ENCODE data around the gene DZIP1L.

DNA sequence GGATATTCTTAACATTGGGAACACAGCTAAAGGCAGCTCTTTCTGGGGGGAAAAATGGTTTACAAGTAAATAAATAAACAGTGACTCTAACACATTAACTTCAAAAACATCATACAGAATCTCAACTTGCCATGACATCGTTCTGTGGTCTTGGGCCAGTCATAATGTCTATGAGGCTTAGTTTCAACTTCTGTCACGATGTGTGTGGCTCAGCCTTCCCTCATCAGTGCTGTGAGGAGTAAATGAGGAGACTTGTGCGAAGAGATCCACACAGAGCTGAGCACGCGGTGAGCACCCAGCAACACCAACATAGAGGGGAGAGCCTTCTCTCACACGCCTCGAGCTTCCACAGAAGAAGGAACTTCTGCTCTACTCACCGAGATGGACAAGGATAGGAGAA lies 49.0 kb downstream of the DZIP1L start:
- TF ChIP-seq POLR2A (IDR thresholded peaks at IDR 0.05; ENCODE audit: low read depth, low read length) (no peak), POLR2AphosphoS5 (IDR thresholded peaks at IDR 0.05; ENCODE audit: low read depth, low read length) (no peak), TAF1 (IDR thresholded peaks at IDR 0.05; ENCODE audit: borderline replicate concordance, low read depth, low read length) (no peak)

Measured in GM12892 (cell line).